ENCODE measurements around the gene SRD5A3. TPM values are rescaled to one million over a fixed set of nuclear protein-coding genes. Genes with fewer than 3 reads are reported as not detected.
A peak's percentile ranks its signal among the peaks of the same experiment; 100 is the strongest.

The SRD5A3 gene
- total and polyA plus RNA-seq, 10 of the 15 experiments (the other 5 are each of a cell fraction or from before 2014, with no cell fraction given): 1.6 to 20.4 (median 6.1) TPM

- TF ChIP-seq IRF3 (IDR thresholded peaks at IDR 0.05) (no peak), SMAD5 (IDR thresholded peaks at IDR 0.05; ENCODE audit: low read depth) (no peak)
Measured at GRCh38 chr4:55345054-55345453, 988 bp upstream of the SRD5A3 start (continued).

- RAD21 ChIA-PET (ENCODE audit: unreplicated experiment): interaction anchor here (0.5 to 1.6 kb wide), 3 partner anchors 25 to 62 kb away, joined by 3 to 6 read pairs (median 3); no protein-coding TSS in a partner anchor
- peak overlapping the region; percentile 48 for H3K27ac ChIP-seq (ENCODE audit: control insufficient read depth, insufficient read depth)
- no peak for ATAC-seq
- no TSS peak for BruUV-seq (replicated peaks)
- SMC1A ChIA-PET (ENCODE audit: uncharacterized antibody, unreplicated experiment): interaction anchor here (0.5 to 0.7 kb wide), 2 partner anchors 52 to 390 kb away, joined by 3 read pairs; no protein-coding TSS in a partner anchor
- H3K4me3 ChIP-seq: peak overlapping the region; percentile 76
- H3K4me2 ChIP-seq (ENCODE audit: control insufficient read depth, insufficient read depth): peak overlapping the region; percentile 97
- peak; percentile 5 for DNase-seq (ENCODE audit: low read depth, low spot score)
- POLR2A ChIA-PET: no interaction called here
- WGBS (ENCODE audit: insufficient coverage, insufficient replicate concordance, low lambda C conversion rate, missing lambda C conversion rate): 28% methylated on average over 16 of the region's 16 CpGs
- CTCF ChIA-PET: interaction anchor here (0.7 to 1.2 kb wide), 9 partner anchors 17 to 519 kb away, joined by 3 to 6 read pairs (median 3); no protein-coding TSS in a partner anchor
- H3K9ac ChIP-seq (ENCODE audit: control insufficient read depth, insufficient read depth, low read length): peak overlapping the region; percentile 77; the same call in 1 of the 2 replicates
- H3K9me3 ChIP-seq (replicated peaks; ENCODE audit: control insufficient read depth, insufficient read depth, low read length): no peaks in the 10 kb centered on the region
- no peaks in the 10 kb centered on the region for H3K4me1 ChIP-seq (ENCODE audit: control insufficient read depth, insufficient read depth, low read length)
- peak overlapping the region; percentile 96 for H2AFZ ChIP-seq (ENCODE audit: control insufficient read depth, low read depth, low read length)
- no peaks in the 10 kb centered on the region for H3K36me3 ChIP-seq (ENCODE audit: control insufficient read depth in 2 of 2, insufficient read depth in 2 of 2, low read length in 1 of 2)
- TF ChIP-seq SMAD1 (IDR thresholded peaks at IDR 0.05; ENCODE audit: low read depth, partially characterized antibody) (no peak), MLLT1 (IDR thresholded peaks at IDR 0.05) (peak; percentile 90), TARDBP (IDR thresholded peaks at IDR 0.05; ENCODE audit: borderline replicate concordance) (no peak), USF2 (IDR thresholded peaks at IDR 0.05; ENCODE audit: borderline replicate concordance, low read depth, low read length) (no peak)
- no peaks in the 10 kb centered on the region; the same call in 1 of the 2 replicates for H3K79me2 ChIP-seq (ENCODE audit: control insufficient read depth, insufficient read depth, low read length)
- no peak for FAIRE-seq
- H3K27me3 ChIP-seq (replicated peaks in 1 of 2; ENCODE audit: control insufficient read depth in 2 of 2, insufficient read depth in 2 of 2, low read length in 1 of 2): no peaks in the 10 kb centered on the region
- in situ Hi-C loops (cut with MboI): loop anchor here (10.0 kb wide), 2 partner anchors 208 to 388 kb away; no protein-coding TSS in a partner anchor
- intact Hi-C loops (cut with micrococcal nuclease; ENCODE audit: unreplicated experiment): loop anchor here (1.0 to 5.0 kb wide), 5 partner anchors 50 to 955 kb away; partner anchors contain the start of gene TMEM165
- no peaks in the 10 kb centered on the region for H4K20me1 ChIP-seq (ENCODE audit: control insufficient read depth, insufficient read depth)
Measured at GRCh38 chr4:55346851-55347255, 811 bp downstream of the SRD5A3 start.

Measured in GM12878 (cell line).